ENCODE measurements around the gene TNS3. TPM values are rescaled to one million over a fixed set of nuclear protein-coding genes. Genes with fewer than 3 reads are reported as not detected.

The TNS3 gene
- total RNA-seq, 3 donors from 2014 or later = 69.1 to 98.9 (median 69.9) TPM

GRCh38 chr7:47301105-47301477, 280.8 kb downstream of the TNS3 start:
- ATAC-seq (no peak), DNase-seq (no peak)
- intact Hi-C loops (cut with DNase I, micrococcal nuclease) = no loop called here
- TF ChIP-seq CTCF (IDR thresholded peaks at IDR 0.05) = no peak
- H3K4me1 ChIP-seq (ENCODE audit: low read depth) = no peaks in the 10 kb centered on the region
- no peaks in the 10 kb centered on the region for H3K36me3 ChIP-seq (ENCODE audit: low read depth)
- no peak overlapping the region for H3K4me3 ChIP-seq
- no peaks in the 10 kb centered on the region for H3K9me3 ChIP-seq

- ATAC-seq (no peak), DNase-seq (no peak)
- Histone ChIP-seq H3K4me3 (no peak overlapping the region), H3K36me3 (ENCODE audit: low read depth) (no peaks in the 10 kb centered on the region), H3K4me1 (ENCODE audit: low read depth) (no peaks in the 10 kb centered on the region), H3K9me3 (no peaks in the 10 kb centered on the region)
- intact Hi-C loops (cut with DNase I, micrococcal nuclease) = no loop called here
- TF ChIP-seq CTCF (IDR thresholded peaks at IDR 0.05) = no peak
These were observed 281.3 kb downstream of the TNS3 start for GRCh38 chr7:47300472-47301104.

GRCh38 chr7:47299496-47299895, 282.4 kb downstream of the TNS3 start:
- DNase-seq (no peak), ATAC-seq (no peak)
- no peaks in the 10 kb centered on the region for H3K9me3 ChIP-seq
- no peaks in the 10 kb centered on the region for H3K36me3 ChIP-seq (ENCODE audit: low read depth)
- intact Hi-C loops (cut with DNase I, micrococcal nuclease) = no loop called here
- H3K4me3 ChIP-seq = no peak overlapping the region
- no peak for TF ChIP-seq CTCF (IDR thresholded peaks at IDR 0.05)
- H3K4me1 ChIP-seq (ENCODE audit: low read depth) = peaks cover 3% of the 10 kb centered on the region

- H3K36me3 ChIP-seq (ENCODE audit: low read depth) = no peaks in the 10 kb centered on the region
- TF ChIP-seq CTCF (IDR thresholded peaks at IDR 0.05) = no peak
- ATAC-seq = no peak
- no peak overlapping the region for H3K4me3 ChIP-seq
- DNase-seq = no peak
- intact Hi-C loops (cut with DNase I, micrococcal nuclease) = no loop called here
- H3K4me1 ChIP-seq (ENCODE audit: low read depth) = peaks cover 3% of the 10 kb centered on the region
- H3K9me3 ChIP-seq = no peaks in the 10 kb centered on the region
These were observed 283.3 kb downstream of the TNS3 start for GRCh38 chr7:47298636-47299035.

GRCh38 chr7:47297120-47297519, 284.8 kb downstream of the TNS3 start:
- H3K36me3 ChIP-seq (ENCODE audit: low read depth) = no peaks in the 10 kb centered on the region
- no peaks in the 10 kb centered on the region for H3K9me3 ChIP-seq
- no peak for DNase-seq
- H3K4me1 ChIP-seq (ENCODE audit: low read depth) = peaks cover 3% of the 10 kb centered on the region
- H3K4me3 ChIP-seq = no peak overlapping the region
- no peak for TF ChIP-seq CTCF (IDR thresholded peaks at IDR 0.05)
- ATAC-seq = no peak
- intact Hi-C loops (cut with DNase I, micrococcal nuclease) = no loop called here

GRCh38 chr7:47295606-47296005, 286.3 kb downstream of the TNS3 start:
- Histone ChIP-seq H3K4me1 (ENCODE audit: low read depth) (peaks cover 3% of the 10 kb centered on the region), H3K9me3 (no peaks in the 10 kb centered on the region), H3K4me3 (no peak overlapping the region), H3K36me3 (ENCODE audit: low read depth) (no peaks in the 10 kb centered on the region)
- ATAC-seq (no peak), DNase-seq (no peak)
- intact Hi-C loops (cut with DNase I, micrococcal nuclease) = no loop called here
- no peak for TF ChIP-seq CTCF (IDR thresholded peaks at IDR 0.05)

All from mucosa of descending colon (tissue), 3 donors.